Muscle of leg (tissue), 11 donors: ENCODE results near the gene PKN3. TPM values are rescaled to one million over a fixed set of nuclear protein-coding genes. Genes with fewer than 3 reads are reported as not detected.

Source experiments
- DNase-seq: peaks from one replicate; pipeline ENCODE4 v3.0.0; 2013
- H3K27ac ChIP-seq: one replicate; pipeline ENCODE4 v1.5.1; 2013; ENCODE audit warnings: mild to moderate bottlenecking, low read length, control low read depth
- H3K27me3 ChIP-seq: one replicate; pipeline ENCODE4 v1.6.1; 2013; ENCODE audit warnings: low read length; ENCODE audit not compliant: control insufficient read depth, insufficient read depth
- H3K36me3 ChIP-seq: one replicate; pipeline ENCODE4 v1.6.1; 2013; ENCODE audit warnings: low read length; ENCODE audit not compliant: control insufficient read depth, insufficient read depth
- H3K4me1 ChIP-seq: one replicate; pipeline ENCODE4 v1.6.1; 2013; ENCODE audit warnings: low read length; ENCODE audit not compliant: control insufficient read depth, insufficient read depth
- H3K4me3 ChIP-seq: one replicate; pipeline ENCODE4 v1.5.1; 2013; ENCODE audit warnings: low read length, control low read depth
- H3K9me3 ChIP-seq: replicated peaks from 2 replicates; pipeline ENCODE4 v1.6.1; 2013; ENCODE audit warnings: low read depth, low read length; ENCODE audit not compliant: control insufficient read depth
- WGBS: methylation state at CpG from one replicate; pipeline ENCODE4 v1.1.5; 2013; ENCODE audit warnings: missing lambda C conversion rate; ENCODE audit not compliant: insufficient coverage; 5-methylcytosine and 5-hydroxymethylcytosine counted together
- polyA plus RNA-seq, 8 donors: library from polyadenylated mRNA; unstranded; fragments of 120-200 nt; gene quantifications; one replicate each; pipeline versions ENCODE4 v1.2.1 to v1.2.3, GENCODE V29; 2013; ENCODE audit warnings: inconsistent platforms in 1 of 8, low replicate concordance in 1 of 8; ENCODE audit not compliant: insufficient read length in 8 of 8, insufficient read depth in 1 of 8
- total RNA-seq: library from RNA; stranded (reverse); fragments of 120-200 nt; gene quantifications from one replicate; pipeline ENCODE4 v1.2.4, GENCODE V29; 2013

Gene PKN3
- total and polyA plus RNA-seq, 9 donors, result 2.9 to 11.0 (median 8.6) TPM

GRCh38 chr9:128715436-128715750 lies 13.1 kb downstream of the PKN3 start:
- DNase-seq, result no peak
- whole genome bisulfite sequencing, result 88% methylated on average over 5 of the region's 6 CpGs
- Histone ChIP-seq H3K27ac (no peak overlapping the region), H3K4me1 (no peaks in the 10 kb centered on the region), H3K4me3 (no peak overlapping the region), H3K27me3 (no peaks in the 10 kb centered on the region), H3K9me3 (no peaks in the 10 kb centered on the region), H3K36me3 (peaks cover 46% of the 10 kb centered on the region)

- no peak for DNase-seq
- Histone ChIP-seq H3K4me1 (no peaks in the 10 kb centered on the region), H3K36me3 (peaks cover 49% of the 10 kb centered on the region), H3K27me3 (no peaks in the 10 kb centered on the region), H3K9me3 (no peaks in the 10 kb centered on the region), H3K4me3 (no peak overlapping the region), H3K27ac (no peak overlapping the region)
- WGBS, result 96% methylated on average over 3 of the region's 7 CpGs
These were observed 14.4 kb downstream of the PKN3 start for GRCh38 chr9:128716581-128717254.

DNA sequence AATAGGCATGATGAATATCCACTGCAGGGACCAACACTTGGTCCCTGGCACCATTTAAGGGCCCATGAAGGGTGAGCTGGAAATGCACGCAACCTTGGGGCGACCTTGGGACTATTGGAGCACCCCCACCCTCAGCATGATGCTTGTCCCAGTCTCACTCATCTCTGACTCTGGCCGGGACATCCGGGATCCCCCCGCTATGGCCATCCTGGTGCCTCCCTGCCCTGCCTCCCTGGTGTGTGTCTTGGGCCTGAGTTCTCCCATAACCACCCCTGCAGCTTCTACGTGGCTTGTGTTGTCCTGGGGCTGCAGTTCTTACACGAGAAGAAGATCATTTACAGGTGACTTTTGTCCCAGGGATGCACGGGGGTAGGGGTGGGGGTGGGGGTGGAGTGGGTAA lies 15.7 kb downstream of the PKN3 start:
- Histone ChIP-seq H3K9me3 (no peaks in the 10 kb centered on the region), H3K4me1 (no peaks in the 10 kb centered on the region), H3K4me3 (no peak overlapping the region), H3K36me3 (peaks cover 44% of the 10 kb centered on the region), H3K27me3 (no peaks in the 10 kb centered on the region), H3K27ac (no peak overlapping the region)
- 100% methylated on average over 4 of the region's 8 CpGs for WGBS
- DNase-seq, result no peak

- no peak for DNase-seq
- Histone ChIP-seq H3K9me3 (no peaks in the 10 kb centered on the region), H3K27ac (no peak overlapping the region), H3K27me3 (no peaks in the 10 kb centered on the region), H3K36me3 (peaks cover 39% of the 10 kb centered on the region), H3K4me3 (no peak overlapping the region), H3K4me1 (peaks cover 4% of the 10 kb centered on the region)
- 73% methylated on average over 3 of the region's 5 CpGs for WGBS
These were observed 16.2 kb downstream of the PKN3 start for GRCh38 chr9:128718475-128718874.

DNA sequence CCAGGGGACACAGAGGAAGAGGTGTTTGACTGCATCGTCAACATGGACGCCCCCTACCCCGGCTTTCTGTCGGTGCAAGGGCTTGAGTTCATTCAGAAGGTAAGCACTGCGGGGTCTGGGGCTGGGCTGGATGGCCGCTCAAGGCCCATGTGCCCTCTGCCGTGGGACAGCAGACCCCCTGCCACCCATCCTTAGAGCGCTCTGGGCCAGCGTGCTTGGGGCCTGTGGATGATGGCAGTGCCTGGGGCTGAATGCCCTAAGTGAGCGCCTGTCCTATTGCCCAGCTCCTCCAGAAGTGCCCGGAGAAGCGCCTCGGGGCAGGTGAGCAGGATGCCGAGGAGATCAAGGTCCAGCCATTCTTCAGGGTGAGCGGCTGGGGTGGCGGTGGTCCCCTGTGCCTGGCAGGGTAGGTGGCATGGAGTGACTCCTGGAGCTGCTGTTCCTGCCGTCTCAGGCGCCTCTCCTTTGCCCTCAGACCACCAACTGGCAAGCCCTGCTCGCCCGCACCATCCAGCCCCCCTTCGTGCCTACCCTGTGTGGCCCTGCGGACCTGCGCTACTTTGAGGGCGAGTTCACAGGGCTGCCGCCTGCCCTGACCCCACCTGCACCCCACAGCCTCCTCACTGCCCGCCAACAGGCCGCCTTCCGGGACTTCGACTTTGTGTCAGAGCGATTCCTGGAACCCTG lies 17.8 kb downstream of the PKN3 start:
- no peaks in the 10 kb centered on the region for H3K27me3 ChIP-seq
- 91% methylated on average over 30 of the region's 30 CpGs for WGBS
- H3K36me3 ChIP-seq, result peaks cover 25% of the 10 kb centered on the region
- DNase-seq, result no peak
- H3K27ac ChIP-seq, result no peak overlapping the region
- no peaks in the 10 kb centered on the region for H3K9me3 ChIP-seq
- peaks cover 15% of the 10 kb centered on the region for H3K4me1 ChIP-seq
- H3K4me3 ChIP-seq, result no peak overlapping the region

DNA sequence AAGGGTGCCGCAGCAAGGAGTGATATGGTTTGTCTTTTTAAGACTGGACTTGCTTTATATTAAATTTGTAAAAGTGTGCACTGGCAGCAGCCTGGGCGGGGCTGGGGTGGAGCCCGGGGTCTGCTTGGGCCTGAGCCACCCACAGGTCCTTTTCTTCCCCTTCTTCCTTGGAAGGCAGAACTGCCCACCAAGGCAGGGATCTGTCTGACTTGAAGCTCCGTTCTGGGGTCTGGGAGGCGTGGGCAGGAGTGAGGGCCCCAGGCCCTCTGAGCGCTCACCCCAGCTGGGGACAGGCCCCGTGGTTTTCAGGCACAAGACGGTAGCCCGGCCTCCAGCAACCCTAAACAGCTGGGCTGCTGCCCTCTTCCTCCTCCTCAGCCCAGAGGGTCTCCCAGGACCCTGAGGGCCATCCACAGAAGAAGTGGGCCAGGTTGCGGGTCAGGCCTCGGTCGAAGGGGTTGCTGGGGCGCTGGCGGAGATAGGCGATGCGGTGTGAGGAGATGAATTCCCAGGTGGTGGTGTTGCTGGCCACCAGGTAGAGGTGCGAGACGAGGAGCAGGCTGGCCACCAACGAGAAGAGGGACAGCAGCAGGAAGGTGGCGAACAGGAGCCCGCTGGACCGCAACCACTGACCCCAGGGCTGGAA lies 18.7 kb downstream of the PKN3 start:
- no peak overlapping the region for H3K4me3 ChIP-seq
- peaks cover 15% of the 10 kb centered on the region for H3K4me1 ChIP-seq
- H3K9me3 ChIP-seq, result no peaks in the 10 kb centered on the region
- WGBS, result 92% methylated on average over 18 of the region's 22 CpGs
- no peak for DNase-seq
- no peaks in the 10 kb centered on the region for H3K27me3 ChIP-seq
- H3K36me3 ChIP-seq, result peaks cover 16% of the 10 kb centered on the region
- H3K27ac ChIP-seq, result no peak overlapping the region

- Histone ChIP-seq H3K4me3 (no peak overlapping the region), H3K4me1 (peaks cover 15% of the 10 kb centered on the region), H3K36me3 (peaks cover 16% of the 10 kb centered on the region), H3K9me3 (no peaks in the 10 kb centered on the region), H3K27ac (no peak overlapping the region), H3K27me3 (no peaks in the 10 kb centered on the region)
- 83% methylated on average over 11 of the region's 18 CpGs for WGBS
- DNase-seq, result no peak
These were observed 19.2 kb downstream of the PKN3 start for GRCh38 chr9:128721487-128722010.

GRCh38 chr9:128722380-128723351 lies 20.4 kb downstream of the PKN3 start:
- Histone ChIP-seq H3K4me3 (no peak overlapping the region), H3K36me3 (peaks cover 16% of the 10 kb centered on the region), H3K4me1 (peaks cover 15% of the 10 kb centered on the region), H3K27me3 (no peaks in the 10 kb centered on the region), H3K9me3 (no peaks in the 10 kb centered on the region), H3K27ac (no peak overlapping the region)
- WGBS, result 51% methylated on average over 8 of the region's 9 CpGs
- DNase-seq, result no peak

- no peak for DNase-seq
- Histone ChIP-seq H3K36me3 (peaks cover 14% of the 10 kb centered on the region), H3K4me1 (peaks cover 15% of the 10 kb centered on the region), H3K27ac (peak overlapping the region; percentile 51), H3K9me3 (no peaks in the 10 kb centered on the region), H3K4me3 (peak overlapping the region; percentile 66), H3K27me3 (no peaks in the 10 kb centered on the region)
- WGBS, result 38% methylated on average over 7 of the region's 7 CpGs
These were observed 21.1 kb downstream of the PKN3 start for GRCh38 chr9:128723352-128723865.
